NCI-H748 treated with DMSO at 0.1 percent for 48 hours (cell line): Measurements from ENCODE around the gene NTRK3.
A peak's percentile ranks its signal among the peaks of the same experiment; 100 is the strongest.

Experiments
- DNase-seq: peaks from one replicate; lab custom pipeline; 2025; lab: John Stamatoyannopoulos, UW

Gene NTRK3

GRCh38 chr15:88256279-88257230 is at the start of gene NTRK3:
NTRK3 (minus strand) TSS chr15:88256739; CDS start chr15:88256153, 586 bp downstream.
- DNase-seq = no peak

DNA sequence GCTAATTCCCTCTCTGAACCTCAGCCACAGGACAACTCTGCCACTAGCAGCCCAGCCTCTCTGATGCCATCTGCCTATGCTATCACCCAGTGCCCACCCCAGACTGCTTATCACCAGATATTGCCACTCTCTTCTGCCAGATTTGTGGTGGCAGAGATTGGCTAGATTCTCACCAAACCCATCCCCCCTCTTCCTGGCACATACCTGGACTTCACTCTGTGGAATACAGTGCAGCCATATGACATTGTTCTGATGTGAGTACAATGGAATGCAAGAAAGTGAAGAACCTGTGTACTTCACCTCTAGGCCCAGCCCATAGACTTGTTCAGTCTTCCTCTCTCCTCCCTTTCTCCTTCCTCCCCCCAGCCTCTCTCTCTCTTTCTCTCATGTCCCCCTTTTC is 46.9 kb upstream of the NTRK3 start:
- no peak for DNase-seq

GRCh38 chr15:88302373-88302772 is 45.8 kb upstream of the NTRK3 start:
- no peak for DNase-seq

GRCh38 chr15:88301311-88301710 is 44.8 kb upstream of the NTRK3 start:
- no peak for DNase-seq

GRCh38 chr15:88300861-88301260 is 44.3 kb upstream of the NTRK3 start:
- DNase-seq = no peak

DNA sequence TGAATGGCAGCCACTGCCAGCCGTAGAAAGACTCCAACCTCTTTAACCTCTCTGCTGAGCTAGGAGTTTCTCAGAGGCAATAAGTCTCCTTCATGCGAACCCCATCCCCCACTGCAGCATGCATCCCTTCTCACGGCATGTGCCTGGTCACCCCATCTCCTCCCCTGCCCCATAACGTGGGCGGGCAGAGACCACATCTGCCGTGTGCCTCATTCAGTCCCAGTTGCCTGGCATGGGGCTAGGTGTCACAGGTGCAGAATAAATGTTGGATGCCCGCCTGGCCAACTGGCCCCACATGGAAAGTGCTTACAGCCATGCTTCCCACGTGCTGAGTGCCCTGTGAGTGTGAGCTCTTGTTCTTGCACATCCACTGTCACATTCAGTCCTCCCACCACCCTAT is 43.5 kb upstream of the NTRK3 start:
- DNase-seq = no peak

- DNase-seq = no peak
These were observed 43.0 kb upstream of the NTRK3 start for GRCh38 chr15:88299497-88299896.

GRCh38 chr15:88288661-88289060 is 32.1 kb upstream of the NTRK3 start:
- no peak for DNase-seq

DNA sequence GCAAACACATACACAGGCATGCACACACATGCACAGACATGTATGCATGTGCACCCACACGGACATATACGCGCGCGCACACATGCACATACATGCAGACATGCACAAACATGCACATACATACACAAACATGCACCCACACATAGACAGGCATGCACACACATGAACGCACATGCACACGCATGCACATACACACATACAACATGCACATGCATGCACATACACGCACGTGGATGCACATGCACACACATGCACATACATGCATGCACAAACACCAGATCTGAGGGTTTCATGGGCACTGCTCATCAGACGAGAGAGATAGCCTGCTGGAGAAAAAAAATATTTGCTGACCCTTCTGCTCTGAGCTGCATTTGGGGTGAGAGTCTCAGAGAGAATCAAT is 31.7 kb upstream of the NTRK3 start:
- DNase-seq = no peak

GRCh38 chr15:88284318-88284998 is 27.9 kb upstream of the NTRK3 start:
- DNase-seq = no peak

GRCh38 chr15:88282614-88283013 is 26.1 kb upstream of the NTRK3 start:
- DNase-seq = no peak

GRCh38 chr15:88276821-88277410 is 20.4 kb upstream of the NTRK3 start:
- no peak for DNase-seq

- no peak for DNase-seq
These were observed 19.3 kb upstream of the NTRK3 start for GRCh38 chr15:88275804-88276203.

- peak; percentile 26 for DNase-seq
These were observed 18.3 kb upstream of the NTRK3 start for GRCh38 chr15:88274553-88275460.

DNA sequence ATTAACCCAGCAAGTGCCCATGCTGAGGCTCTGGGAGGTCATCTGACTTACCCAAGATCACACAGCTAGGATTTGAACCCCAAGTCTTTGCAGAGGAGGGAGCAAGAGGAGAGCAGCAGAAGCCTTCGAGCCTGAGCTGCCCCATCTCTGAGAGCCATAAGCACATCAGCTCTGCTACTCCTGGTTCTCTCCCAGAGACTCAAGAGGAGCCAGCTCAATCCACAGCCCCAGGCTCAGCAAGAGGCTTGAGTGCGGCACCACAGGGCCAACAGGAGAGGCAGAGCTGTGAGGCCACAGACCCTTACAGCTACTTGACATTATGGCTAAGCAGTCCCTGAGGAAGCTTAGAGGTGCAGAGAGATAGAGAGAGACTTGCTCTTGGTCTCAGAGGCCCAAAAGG is 15.9 kb upstream of the NTRK3 start:
- DNase-seq = no peak

GRCh38 chr15:88269356-88270062 is 13.0 kb upstream of the NTRK3 start:
- no peak for DNase-seq

- DNase-seq = no peak
These were observed 11.2 kb upstream of the NTRK3 start for GRCh38 chr15:88267720-88268119.

- DNase-seq = no peak
These were observed 9.6 kb upstream of the NTRK3 start for GRCh38 chr15:88266170-88266569.

GRCh38 chr15:88264622-88265021 is 8.1 kb upstream of the NTRK3 start:
- DNase-seq = no peak

GRCh38 chr15:88262064-88262463 is 5.5 kb upstream of the NTRK3 start:
- no peak for DNase-seq

GRCh38 chr15:88258093-88258641 is 1.6 kb upstream of the NTRK3 start:
- DNase-seq = peak; percentile 5
